CD4-positive, alpha-beta T cell (primary cell): ENCODE results near the gene ETNPPL. TPM values are rescaled to one million over a fixed set of nuclear protein-coding genes. Genes with fewer than 3 reads are reported as not detected.

Experiments
- ATAC-seq: fragments of 200-7000 bp; cut with Tn5 transposase; one replicate; pipeline ENCODE4 v1.10.0; 2022; ENCODE audit warnings: mild to moderate bottlenecking; ENCODE audit not compliant: poor library complexity
- CTCF ChIA-PET: fragments of 350-600 bp; sonication (Branson Sonifier 250); formaldehyde crosslinking; loops from one replicate; lab custom pipeline; 2021; ENCODE audit warnings: antibody characterized with exemption, inconsistent platforms; lab: Charles Lee
- POLR2A ChIA-PET: fragments of 350-600 bp; sonication (Branson Sonifier 250); formaldehyde crosslinking; loops from one replicate; lab custom pipeline; 2021; ENCODE audit warnings: antibody characterized with exemption, inconsistent platforms; lab: Charles Lee
- DNase-seq, 14 experiments: peaks; one replicate each; pipeline ENCODE4 v3.0.0-alpha.2; 2013 to 2020; ENCODE audit warnings: mixed read lengths in 2 of 14
- H3K27ac ChIP-seq, 2 donors: one replicate each; pipeline versions ENCODE4 v1.5.1 to v1.7.0; 2013; ENCODE audit warnings: low read length in 2 of 2, low read depth in 1 of 2, mild to moderate bottlenecking in 1 of 2
- H3K27me3 ChIP-seq, 2 experiments: 1 replicate in 1 of 2; 2 replicates in 1 of 2; pipeline versions ENCODE4 v1.6.1 to v1.7.0; 2013; ENCODE audit warnings: low read length in 2 of 2, control low read depth in 1 of 2, mild to moderate bottlenecking in 1 of 2, moderate library complexity in 1 of 2; ENCODE audit not compliant: insufficient read depth in 2 of 2, control insufficient read depth in 1 of 2
- H3K36me3 ChIP-seq: one replicate; pipeline ENCODE4 v1.6.1; 2013; ENCODE audit warnings: low read length, control low read depth; ENCODE audit not compliant: insufficient read depth
- H3K4me1 ChIP-seq: one replicate; pipeline ENCODE4 v1.6.1; 2013; ENCODE audit warnings: low read length, control low read depth; ENCODE audit not compliant: insufficient read depth
- H3K4me3 ChIP-seq: one replicate; pipeline ENCODE4 v1.5.1; 2013; ENCODE audit warnings: mild to moderate bottlenecking, low read length, moderate library complexity
- H3K9me3 ChIP-seq, 2 experiments: 1 replicate in 1 of 2; 2 replicates in 1 of 2; pipeline versions ENCODE4 v1.6.1 to v1.7.0; 2013; ENCODE audit warnings: low read length in 2 of 2, mild to moderate bottlenecking in 2 of 2, control low read depth in 1 of 2, moderate library complexity in 1 of 2; ENCODE audit not compliant: control insufficient read depth in 1 of 2, insufficient read depth in 1 of 2
- H3K27ac Mint-ChIP-seq: one replicate; pipeline ENCODE4 v1.8.0; 2020; ENCODE audit warnings: mixed read lengths
- H3K27me3 Mint-ChIP-seq: one replicate; pipeline ENCODE4 v1.8.0; 2021; ENCODE audit warnings: mixed read lengths
- H3K36me3 Mint-ChIP-seq: one replicate; pipeline ENCODE4 v1.8.0; 2021; ENCODE audit warnings: low read depth, mixed read lengths
- H3K4me1 Mint-ChIP-seq: one replicate; pipeline ENCODE4 v1.8.0; 2021; ENCODE audit warnings: low read depth, mixed read lengths
- H3K4me3 Mint-ChIP-seq: one replicate; pipeline ENCODE4 v1.8.0; 2020; ENCODE audit warnings: mild to moderate bottlenecking, mixed read lengths
- H3K9me3 Mint-ChIP-seq: one replicate; pipeline ENCODE4 v1.8.0; 2020; ENCODE audit warnings: mixed read lengths
- intact Hi-C, 2 experiments: fragments of 100-400 bp; cut with DNase I in 1 of 2; cut with micrococcal nuclease in 1 of 2; formaldehyde crosslinking; loops; one replicate each; pipeline versions ENCODE4 v1.15.1 to v1.9.0; 2023 to 2025; cut with DNase I, micrococcal nuclease
- total RNA-seq, 174 experiments: library from RNA in 2 of 174; stranded (reverse) in 2 of 174; gene quantifications; one replicate each; pipeline ENCODE4 v1.2.3 and lab custom pipeline; 2021 to 2026
- TF ChIP-seq, protein P1 (sequence below): fragments of 200-600 bp; IDR thresholded peaks from one replicate; pipeline ENCODE4 v1.8.0; 2022; ENCODE audit warnings: antibody characterized with exemption, mild to moderate bottlenecking

ETNPPL gene
- total RNA-seq, 2 experiments from 2014 or later, result not detected

DNA sequence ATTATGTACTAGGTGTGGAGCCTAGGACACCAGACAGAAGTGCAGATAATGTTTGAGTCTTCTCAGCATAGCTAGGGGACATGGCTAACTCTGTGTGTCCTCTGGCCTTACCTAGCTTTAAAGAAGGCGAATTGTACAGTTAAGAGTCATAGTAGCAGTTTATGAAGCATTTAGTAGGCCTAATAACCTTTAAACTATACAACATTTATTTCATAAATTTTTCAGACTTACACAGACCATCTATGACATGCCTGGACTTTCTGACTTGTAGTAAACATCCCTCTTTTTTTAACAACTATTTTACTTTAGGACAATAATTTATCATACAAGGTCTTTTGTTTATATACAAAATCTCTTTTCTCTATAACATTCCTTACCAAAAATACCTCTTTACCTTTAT lies 37.4 kb downstream of the ETNPPL start:
- no peak for ATAC-seq
- POLR2A ChIA-PET, result no interaction called here

DNA sequence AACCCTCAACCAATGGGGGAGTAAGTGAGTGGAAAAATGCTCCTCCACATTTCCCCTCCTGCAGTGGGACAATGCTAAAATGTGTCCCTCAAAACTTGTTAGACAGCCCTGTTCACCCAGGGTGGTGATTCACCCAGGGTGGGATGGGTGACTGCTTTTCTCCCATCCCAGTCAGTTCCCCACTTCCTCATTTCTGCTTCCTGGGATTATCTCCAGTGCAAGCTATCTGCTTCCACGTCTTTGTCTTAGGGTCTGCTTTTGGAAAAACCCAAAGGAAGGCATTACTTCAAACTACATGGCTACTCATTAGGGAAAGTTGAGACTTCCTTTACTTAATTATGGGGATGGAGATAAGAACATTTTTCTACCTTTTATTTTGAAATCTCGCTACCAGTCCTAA lies 45.5 kb downstream of the ETNPPL start:
- H3K9me3 ChIP-seq, result no peaks in the 10 kb centered on the region
- ChIA-PET POLR2A (no interaction called here), CTCF (interaction anchor here (1.4 kb wide), 1 partner anchor 11 kb away, joined by 3 read pairs; no protein-coding TSS in a partner anchor)
- TF ChIP-seq, protein P1, sequence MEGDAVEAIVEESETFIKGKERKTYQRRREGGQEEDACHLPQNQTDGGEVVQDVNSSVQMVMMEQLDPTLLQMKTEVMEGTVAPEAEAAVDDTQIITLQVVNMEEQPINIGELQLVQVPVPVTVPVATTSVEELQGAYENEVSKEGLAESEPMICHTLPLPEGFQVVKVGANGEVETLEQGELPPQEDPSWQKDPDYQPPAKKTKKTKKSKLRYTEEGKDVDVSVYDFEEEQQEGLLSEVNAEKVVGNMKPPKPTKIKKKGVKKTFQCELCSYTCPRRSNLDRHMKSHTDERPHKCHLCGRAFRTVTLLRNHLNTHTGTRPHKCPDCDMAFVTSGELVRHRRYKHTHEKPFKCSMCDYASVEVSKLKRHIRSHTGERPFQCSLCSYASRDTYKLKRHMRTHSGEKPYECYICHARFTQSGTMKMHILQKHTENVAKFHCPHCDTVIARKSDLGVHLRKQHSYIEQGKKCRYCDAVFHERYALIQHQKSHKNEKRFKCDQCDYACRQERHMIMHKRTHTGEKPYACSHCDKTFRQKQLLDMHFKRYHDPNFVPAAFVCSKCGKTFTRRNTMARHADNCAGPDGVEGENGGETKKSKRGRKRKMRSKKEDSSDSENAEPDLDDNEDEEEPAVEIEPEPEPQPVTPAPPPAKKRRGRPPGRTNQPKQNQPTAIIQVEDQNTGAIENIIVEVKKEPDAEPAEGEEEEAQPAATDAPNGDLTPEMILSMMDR, result no peak
- no peak overlapping the region for H3K27ac ChIP-seq
- Mint-ChIP-seq H3K4me1 (no peaks in the 10 kb centered on the region), H3K36me3 (no peaks in the 10 kb centered on the region), H3K9me3 (no peaks in the 10 kb centered on the region), H3K4me3 (no peak overlapping the region), H3K27me3 (no peaks in the 10 kb centered on the region), H3K27ac (no peak overlapping the region)
- intact Hi-C loops, result no loop called here
- H3K4me3 ChIP-seq, result no peak overlapping the region
- ATAC-seq, result no peak
- peaks cover 0 to 5% of the 10 kb centered on the region in 2 experiments for H3K27me3 ChIP-seq
- no peaks in the 10 kb centered on the region for H3K4me1 ChIP-seq
- H3K36me3 ChIP-seq, result no peaks in the 10 kb centered on the region
- DNase-seq, result no peak

More for the DNA sequence above, 37.4 kb downstream of the ETNPPL start:
- Histone ChIP-seq H3K27me3 (no peaks in the 10 kb centered on the region), H3K36me3 (no peaks in the 10 kb centered on the region), H3K4me1 (no peaks in the 10 kb centered on the region), H3K4me3 (no peak overlapping the region), H3K27ac (no peak overlapping the region), H3K9me3 (peaks cover 7 to 14% of the 10 kb centered on the region in 2 experiments)
- H3K4me1 Mint-ChIP-seq, result no peaks in the 10 kb centered on the region
- H3K27ac Mint-ChIP-seq, result no peak overlapping the region
- peaks cover 6% of the 10 kb centered on the region for H3K9me3 Mint-ChIP-seq
- intact Hi-C loops, result no loop called here
- CTCF ChIA-PET, result interaction anchor here (0.7 kb wide), 1 partner anchor 13 kb away, joined by 3 read pairs; no protein-coding TSS in a partner anchor
- no peak overlapping the region for H3K4me3 Mint-ChIP-seq
- TF ChIP-seq, protein P1, result no peak
- H3K27me3 Mint-ChIP-seq, result no peaks in the 10 kb centered on the region
- no peak for DNase-seq
- H3K36me3 Mint-ChIP-seq, result no peaks in the 10 kb centered on the region

DNA sequence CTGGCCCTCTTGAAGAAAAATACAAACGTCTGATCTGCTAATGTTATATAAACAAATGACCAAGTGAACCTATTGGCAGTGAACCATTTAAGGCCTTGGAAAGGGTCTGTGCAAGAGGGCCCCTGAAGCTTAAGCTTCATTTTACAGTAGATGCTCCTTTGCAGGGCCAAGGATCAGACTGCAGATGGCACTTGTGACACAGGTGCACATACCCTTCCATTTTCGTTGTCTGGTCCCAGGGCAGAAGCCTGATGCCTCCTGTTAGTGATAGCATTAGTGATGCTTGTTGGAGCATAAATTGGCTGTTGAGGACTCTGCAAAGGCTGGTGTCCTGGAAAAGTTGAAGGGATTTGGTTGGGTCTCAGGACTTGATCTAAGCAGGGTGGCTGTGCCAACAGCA lies 46.5 kb downstream of the ETNPPL start:
- Histone ChIP-seq H3K4me1 (no peaks in the 10 kb centered on the region), H3K27ac (no peak overlapping the region), H3K9me3 (no peaks in the 10 kb centered on the region), H3K27me3 (peaks cover 0 to 5% of the 10 kb centered on the region in 2 experiments), H3K4me3 (no peak overlapping the region), H3K36me3 (no peaks in the 10 kb centered on the region)
- ChIA-PET CTCF (no interaction called here), POLR2A (no interaction called here)
- DNase-seq (no peak), ATAC-seq (no peak)
- Mint-ChIP-seq H3K4me3 (no peak overlapping the region), H3K4me1 (no peaks in the 10 kb centered on the region), H3K27ac (no peak overlapping the region), H3K36me3 (no peaks in the 10 kb centered on the region), H3K27me3 (no peaks in the 10 kb centered on the region), H3K9me3 (no peaks in the 10 kb centered on the region)
- intact Hi-C loops, result no loop called here
- TF ChIP-seq, protein P1, result no peak
